Left lung (tissue), 10 donors: Measurements from ENCODE around the gene KLKB1. TPM values are rescaled to one million over a fixed set of nuclear protein-coding genes. Genes with fewer than 3 reads are reported as not detected.
"Not testable (repeated sequence)": the region's sequence is repeated elsewhere in the genome, so short reads cannot be mapped to it uniquely, and the experiment has no call there.

ENCODE experiments used
- ATAC-seq: fragments of 200-7000 bp; cut with Tn5 transposase; one replicate; pipeline ENCODE4 v1.9.1; 2020; ENCODE audit warnings: moderate library complexity
- DNase-seq, 4 donors: peaks; one replicate each; pipeline ENCODE4 v3.0.0-alpha.2; 2013 to 2020
- H3K27ac ChIP-seq, 2 donors: fragments of 200-600 bp; sonication (generic) in 1 of 2; one replicate each; pipeline versions ENCODE4 v1.5.0 to v1.8.0; 2020 to 2021
- H3K27me3 ChIP-seq, 2 donors: fragments of 200-600 bp; sonication (generic) in 1 of 2; one replicate each; pipeline versions ENCODE4 v1.5.0 to v1.8.0; 2020 to 2021
- H3K36me3 ChIP-seq, 2 donors: fragments of 200-600 bp; sonication (generic) in 1 of 2; one replicate each; pipeline versions ENCODE4 v1.5.0 to v1.8.0; 2020 to 2021
- H3K4me1 ChIP-seq, 2 donors: fragments of 200-600 bp; one replicate each; pipeline ENCODE4 v1.8.0; 2021
- H3K4me3 ChIP-seq, 2 donors: fragments of 200-600 bp; sonication (generic) in 1 of 2; one replicate each; pipeline versions ENCODE4 v1.5.0 to v1.8.0; 2020 to 2021; ENCODE audit warnings: mild to moderate bottlenecking in 1 of 2
- H3K9me3 ChIP-seq, 2 donors: fragments of 200-600 bp; sonication (generic) in 1 of 2; one replicate each; pipeline versions ENCODE4 v1.5.0 to v1.8.0; 2020 to 2021
- CTCF ChIP-seq, 2 donors: fragments of 200-600 bp; sonication (generic) in 1 of 2; IDR thresholded peaks; one replicate each; pipeline versions ENCODE4 v1.5.0 to v1.8.0; 2021; ENCODE audit warnings: antibody characterized with exemption in 2 of 2
- intact Hi-C, 2 donors: fragments of 100-400 bp; cut with DNase I; formaldehyde crosslinking; loops; one replicate each; pipeline versions ENCODE4 v1.11.2 to v1.14.2; 2022
- polyA plus RNA-seq, 6 donors: library from polyadenylated mRNA; unstranded; fragments of 120-200 nt; gene quantifications; one replicate each; pipeline ENCODE4 v1.2.1, GENCODE V29; 2013; ENCODE audit not compliant: insufficient read length in 6 of 6
- total RNA-seq, 2 donors: library from RNA; stranded (reverse); fragmentation: NEBNext Ultra II Directional; extraction: Animal tissue kit (Norgen Biotek cat#: 25700); gene quantifications; one replicate each; pipeline ENCODE4 v1.2.1, GENCODE V29; 2021
- donor health status: DM: no; HTN: yes; CAD: no.
- donor health status: DM: no; HTN: no; CAD: no.

The KLKB1 gene
- total and polyA plus RNA-seq, 8 donors = 0.15 to 3.1 (median 1.2) TPM

- ATAC-seq = peak; percentile 67
- no peak for DNase-seq
Measured at GRCh38 chr4:186265683-186266652, 38.7 kb downstream of the KLKB1 start, which contains the start of gene F11. TSS of gene F11 (plus strand) at chr4:186266189. CDS start at chr4:186267137, 948 bp downstream.

GRCh38 chr4:186266729-186267456, 39.6 kb downstream of the KLKB1 start:
- Histone ChIP-seq H3K27me3 (peaks cover 0 to 14% of the 10 kb centered on the region in 2 donors), H3K27ac (peak overlapping the region in 1 of 2 donors; percentile 1), H3K4me3 (peak overlapping the region; percentile 1 to 6), H3K36me3 (no peaks in the 10 kb centered on the region), H3K9me3 (no peaks in the 10 kb centered on the region), H3K4me1 (no peaks in the 10 kb centered on the region)
- intact Hi-C loops = no loop called here
- DNase-seq (peak; percentile 31 to 82 (median 38)), ATAC-seq (peak; percentile 96)
- no peak for TF ChIP-seq CTCF (IDR thresholded peaks at IDR 0.05)

More at GRCh38 chr4:186265683-186266652, 38.7 kb downstream of the KLKB1 start, which contains the start of gene F11:
- Histone ChIP-seq H3K4me1 (no peaks in the 10 kb centered on the region), H3K4me3 (peak within 1 kb of the TSS; percentile 1 to 6), H3K27ac (peak within 1 kb of the TSS in 1 of 2 donors; percentile 1), H3K9me3 (no peaks in the 10 kb centered on the region), H3K27me3 (peaks cover 0 to 14% of the 10 kb centered on the region in 2 donors), H3K36me3 (no peaks in the 10 kb centered on the region)
- intact Hi-C loops = no loop called here
- TF ChIP-seq CTCF (IDR thresholded peaks at IDR 0.05) = no peak

GRCh38 chr4:186271081-186271678, 43.9 kb downstream of the KLKB1 start:
- intact Hi-C loops = no loop called here
- no peak for ATAC-seq

GRCh38 chr4:186272699-186273391, 45.5 kb downstream of the KLKB1 start:
- Histone ChIP-seq H3K36me3 (no peaks in the 10 kb centered on the region), H3K9me3 (no peaks in the 10 kb centered on the region), H3K27me3 (no peaks in the 10 kb centered on the region), H3K4me1 (no peaks in the 10 kb centered on the region), H3K27ac (no peak overlapping the region), H3K4me3 (no peak overlapping the region)
- ATAC-seq = peak; percentile 33
- no peak for TF ChIP-seq CTCF (IDR thresholded peaks at IDR 0.05)
- DNase-seq = peak in 1 of 4 donors; percentile 17
- intact Hi-C loops = no loop called here

More at GRCh38 chr4:186271081-186271678, 43.9 kb downstream of the KLKB1 start:
- DNase-seq = no peak
- no peaks in the 10 kb centered on the region for H3K36me3 ChIP-seq
- TF ChIP-seq CTCF (IDR thresholded peaks at IDR 0.05) = no peak
- peaks cover 0 to 11% of the 10 kb centered on the region in 2 donors for H3K27me3 ChIP-seq
- no peak overlapping the region for H3K27ac ChIP-seq
- H3K4me3 ChIP-seq = no peak overlapping the region
- no peaks in the 10 kb centered on the region for H3K4me1 ChIP-seq
- H3K9me3 ChIP-seq = no peaks in the 10 kb centered on the region

- H3K27ac ChIP-seq, H3K4me3 ChIP-seq, H3K27me3 ChIP-seq, DNase-seq, intact Hi-C loops, H3K36me3 ChIP-seq, ATAC-seq, H3K9me3 ChIP-seq, H3K4me1 ChIP-seq: not testable (repeated sequence)
Measured at GRCh38 chr4:186273392-186273789, 46.1 kb downstream of the KLKB1 start.
